Stomach (tissue), 4 donors: ENCODE measurements around the gene WDR27.

Experiments
- POLR2AphosphoS5 ChIP-seq, 3 donors: sonication (generic); formaldehyde crosslinking; IDR thresholded peaks; one replicate each; pipeline ENCODE4 v1.6.1; 2016; ENCODE audit warnings: antibody characterized with exemption in 3 of 3
- TF ChIP-seq, protein P1 (sequence below), 7 experiments: fragments of 450-650 bp in 4 of 7; fragments of 200-600 bp in 3 of 7; sonication (generic) in 3 of 7; IDR thresholded peaks; one replicate each; pipeline ENCODE4 v1.5.1; 2016 to 2019; ENCODE audit warnings: antibody characterized with exemption in 7 of 7, control low read depth in 2 of 7, mild to moderate bottlenecking in 1 of 7

DNA sequence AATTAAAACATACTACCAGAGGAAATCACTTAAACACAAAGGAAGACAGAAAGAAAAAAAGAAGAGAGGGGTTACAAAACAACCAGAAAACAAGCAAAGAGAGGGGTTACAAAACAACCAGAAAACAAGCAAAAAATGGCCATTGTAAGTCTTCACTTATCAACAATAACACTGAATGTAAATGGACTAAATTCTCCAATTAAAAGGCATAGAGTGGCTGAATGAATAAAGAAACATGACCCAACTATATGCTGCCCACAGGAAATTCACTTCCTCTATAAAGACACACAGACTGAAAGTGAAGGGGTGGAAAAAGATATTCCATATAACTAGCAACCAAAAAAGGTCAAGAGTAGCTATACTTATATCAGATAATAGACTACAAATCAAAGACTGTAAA lies 180.0 kb downstream of the WDR27 start:
- TF ChIP-seq, protein P1, sequence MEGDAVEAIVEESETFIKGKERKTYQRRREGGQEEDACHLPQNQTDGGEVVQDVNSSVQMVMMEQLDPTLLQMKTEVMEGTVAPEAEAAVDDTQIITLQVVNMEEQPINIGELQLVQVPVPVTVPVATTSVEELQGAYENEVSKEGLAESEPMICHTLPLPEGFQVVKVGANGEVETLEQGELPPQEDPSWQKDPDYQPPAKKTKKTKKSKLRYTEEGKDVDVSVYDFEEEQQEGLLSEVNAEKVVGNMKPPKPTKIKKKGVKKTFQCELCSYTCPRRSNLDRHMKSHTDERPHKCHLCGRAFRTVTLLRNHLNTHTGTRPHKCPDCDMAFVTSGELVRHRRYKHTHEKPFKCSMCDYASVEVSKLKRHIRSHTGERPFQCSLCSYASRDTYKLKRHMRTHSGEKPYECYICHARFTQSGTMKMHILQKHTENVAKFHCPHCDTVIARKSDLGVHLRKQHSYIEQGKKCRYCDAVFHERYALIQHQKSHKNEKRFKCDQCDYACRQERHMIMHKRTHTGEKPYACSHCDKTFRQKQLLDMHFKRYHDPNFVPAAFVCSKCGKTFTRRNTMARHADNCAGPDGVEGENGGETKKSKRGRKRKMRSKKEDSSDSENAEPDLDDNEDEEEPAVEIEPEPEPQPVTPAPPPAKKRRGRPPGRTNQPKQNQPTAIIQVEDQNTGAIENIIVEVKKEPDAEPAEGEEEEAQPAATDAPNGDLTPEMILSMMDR (IDR thresholded peaks at IDR 0.05): no peak
- TF ChIP-seq POLR2AphosphoS5 (IDR thresholded peaks at IDR 0.05): no peak
